ENCODE measurements around the gene OPCML. TPM values are rescaled to one million over a fixed set of nuclear protein-coding genes. Genes with fewer than 3 reads are reported as not detected.

The OPCML gene
- total RNA-seq, 1 donor from 2014 or later, result not detected

GRCh38 chr11:133173810-133174412 is 358.4 kb downstream of the OPCML start:
- H3K27ac ChIP-seq, result no peak overlapping the region
- no peak overlapping the region for H3K4me3 ChIP-seq
- no peaks in the 10 kb centered on the region for H3K36me3 ChIP-seq
- no peaks in the 10 kb centered on the region for H3K27me3 ChIP-seq
- DNase-seq (ENCODE audit: extremely low spot score in 2 of 2), result no peak
- H3K4me1 ChIP-seq, result no peaks in the 10 kb centered on the region
- H3K9me3 ChIP-seq, result no peaks in the 10 kb centered on the region
- no peak for TF ChIP-seq POLR2A (IDR thresholded peaks at IDR 0.05)
- TF ChIP-seq POLR2AphosphoS5 (IDR thresholded peaks at IDR 0.05; ENCODE audit: insufficient read depth in 1 of 2, low read depth in 1 of 2), result no peak
- TF ChIP-seq, protein P1, sequence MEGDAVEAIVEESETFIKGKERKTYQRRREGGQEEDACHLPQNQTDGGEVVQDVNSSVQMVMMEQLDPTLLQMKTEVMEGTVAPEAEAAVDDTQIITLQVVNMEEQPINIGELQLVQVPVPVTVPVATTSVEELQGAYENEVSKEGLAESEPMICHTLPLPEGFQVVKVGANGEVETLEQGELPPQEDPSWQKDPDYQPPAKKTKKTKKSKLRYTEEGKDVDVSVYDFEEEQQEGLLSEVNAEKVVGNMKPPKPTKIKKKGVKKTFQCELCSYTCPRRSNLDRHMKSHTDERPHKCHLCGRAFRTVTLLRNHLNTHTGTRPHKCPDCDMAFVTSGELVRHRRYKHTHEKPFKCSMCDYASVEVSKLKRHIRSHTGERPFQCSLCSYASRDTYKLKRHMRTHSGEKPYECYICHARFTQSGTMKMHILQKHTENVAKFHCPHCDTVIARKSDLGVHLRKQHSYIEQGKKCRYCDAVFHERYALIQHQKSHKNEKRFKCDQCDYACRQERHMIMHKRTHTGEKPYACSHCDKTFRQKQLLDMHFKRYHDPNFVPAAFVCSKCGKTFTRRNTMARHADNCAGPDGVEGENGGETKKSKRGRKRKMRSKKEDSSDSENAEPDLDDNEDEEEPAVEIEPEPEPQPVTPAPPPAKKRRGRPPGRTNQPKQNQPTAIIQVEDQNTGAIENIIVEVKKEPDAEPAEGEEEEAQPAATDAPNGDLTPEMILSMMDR (IDR thresholded peaks at IDR 0.05), result no peak
- intact Hi-C loops (cut with DNase I), result no loop called here

GRCh38 chr11:133172349-133172748 is 360.0 kb downstream of the OPCML start:
- no peak for DNase-seq (ENCODE audit: extremely low spot score in 2 of 2)
- H3K27me3 ChIP-seq, result no peaks in the 10 kb centered on the region
- TF ChIP-seq POLR2AphosphoS5 (IDR thresholded peaks at IDR 0.05; ENCODE audit: insufficient read depth in 1 of 2, low read depth in 1 of 2) (no peak), POLR2A (IDR thresholded peaks at IDR 0.05) (no peak)
- TF ChIP-seq, protein P1 (IDR thresholded peaks at IDR 0.05), result no peak
- H3K27ac ChIP-seq, result no peak overlapping the region
- H3K4me3 ChIP-seq, result no peak overlapping the region
- intact Hi-C loops (cut with DNase I), result no loop called here
- no peaks in the 10 kb centered on the region for H3K4me1 ChIP-seq
- no peaks in the 10 kb centered on the region for H3K9me3 ChIP-seq
- no peaks in the 10 kb centered on the region for H3K36me3 ChIP-seq

- no peaks in the 10 kb centered on the region for H3K4me1 ChIP-seq
- H3K4me3 ChIP-seq, result no peak overlapping the region
- TF ChIP-seq POLR2AphosphoS5 (IDR thresholded peaks at IDR 0.05; ENCODE audit: insufficient read depth in 1 of 2, low read depth in 1 of 2) (no peak), POLR2A (IDR thresholded peaks at IDR 0.05) (no peak)
- TF ChIP-seq, protein P1 (IDR thresholded peaks at IDR 0.05), result no peak
- no peak for DNase-seq (ENCODE audit: extremely low spot score in 2 of 2)
- H3K27ac ChIP-seq, result no peak overlapping the region
- H3K27me3 ChIP-seq, result no peaks in the 10 kb centered on the region
- H3K9me3 ChIP-seq, result no peaks in the 10 kb centered on the region
- no peaks in the 10 kb centered on the region for H3K36me3 ChIP-seq
- intact Hi-C loops (cut with DNase I), result no loop called here
Observed at GRCh38 chr11:133171374-133171773, 360.9 kb downstream of the OPCML start.

DNA sequence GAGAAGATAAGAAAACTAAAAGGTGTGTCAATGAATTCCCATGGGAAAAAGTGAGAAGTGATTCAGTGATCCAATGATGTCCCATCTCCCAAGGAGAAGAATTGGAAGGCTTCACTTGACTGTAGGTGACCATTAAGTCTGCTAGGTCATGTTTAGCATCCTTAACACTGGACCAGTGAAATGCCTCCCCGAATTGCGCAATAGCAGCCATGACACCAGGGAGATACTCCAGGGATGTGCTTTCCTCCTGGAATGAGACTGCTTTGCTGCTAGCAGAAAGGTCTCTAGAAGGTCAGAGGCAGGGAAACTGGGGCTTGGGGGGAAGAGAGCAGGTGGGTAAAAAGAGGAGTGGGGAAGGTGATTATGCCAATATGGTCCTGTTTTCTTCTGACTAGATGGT is 364.3 kb downstream of the OPCML start:
- intact Hi-C loops (cut with DNase I), result no loop called here
- no peak overlapping the region for H3K4me3 ChIP-seq
- H3K27ac ChIP-seq, result no peak overlapping the region
- no peaks in the 10 kb centered on the region for H3K27me3 ChIP-seq
- TF ChIP-seq, protein P1 (IDR thresholded peaks at IDR 0.05), result no peak
- TF ChIP-seq POLR2AphosphoS5 (IDR thresholded peaks at IDR 0.05; ENCODE audit: insufficient read depth in 1 of 2, low read depth in 1 of 2) (no peak), POLR2A (IDR thresholded peaks at IDR 0.05) (no peak)
- H3K4me1 ChIP-seq, result no peaks in the 10 kb centered on the region
- H3K9me3 ChIP-seq, result no peaks in the 10 kb centered on the region
- DNase-seq (ENCODE audit: extremely low spot score in 2 of 2), result no peak
- no peaks in the 10 kb centered on the region for H3K36me3 ChIP-seq

- no peaks in the 10 kb centered on the region for H3K4me1 ChIP-seq
- no peak for DNase-seq (ENCODE audit: extremely low spot score in 2 of 2)
- intact Hi-C loops (cut with DNase I), result no loop called here
- no peaks in the 10 kb centered on the region for H3K27me3 ChIP-seq
- no peak overlapping the region for H3K4me3 ChIP-seq
- H3K36me3 ChIP-seq, result no peaks in the 10 kb centered on the region
- H3K27ac ChIP-seq, result no peak overlapping the region
- H3K9me3 ChIP-seq, result no peaks in the 10 kb centered on the region
- TF ChIP-seq, protein P1 (IDR thresholded peaks at IDR 0.05), result no peak
- TF ChIP-seq POLR2A (IDR thresholded peaks at IDR 0.05) (no peak), POLR2AphosphoS5 (IDR thresholded peaks at IDR 0.05; ENCODE audit: insufficient read depth in 1 of 2, low read depth in 1 of 2) (no peak)
Observed at GRCh38 chr11:133166662-133167061, 365.6 kb downstream of the OPCML start.

Data from vagina (tissue), 2 donors.